PFSK-1 (cell line): ENCODE data around the gene POLR1E.

Source experiments
- FOXP2 ChIP-seq: optimal IDR thresholded peaks from 2 replicates; pipeline ENCODE3; 2011; ENCODE audit warnings: borderline replicate concordance, control low read depth, inconsistent platforms; ENCODE audit not compliant: insufficient read depth; ENCODE audit errors: extremely low read length, extremely low read depth
- POLR2AphosphoS5 ChIP-seq: IDR thresholded peaks from 2 replicates; pipeline ENCODE4 v1.6.1; 2012; ENCODE audit warnings: low read depth, mild to moderate bottlenecking, control low read depth, low read length, moderate library complexity
- REST ChIP-seq, 2 experiments: IDR thresholded peaks; 2 replicates each; pipeline versions ENCODE4 v1.6.1 to v1.8.0; 2011 to 2012; ENCODE audit warnings: low read depth in 2 of 2, low read length in 2 of 2, control low read depth in 1 of 2, inconsistent platforms in 1 of 2, mild to moderate bottlenecking in 1 of 2, moderate library complexity in 1 of 2; ENCODE audit not compliant: insufficient read depth in 1 of 2
- SIN3A ChIP-seq: IDR thresholded peaks from 2 replicates; pipeline ENCODE4 v1.6.1; 2012; ENCODE audit warnings: mild to moderate bottlenecking, low read length, moderate library complexity, borderline replicate concordance; ENCODE audit not compliant: insufficient read depth
- TAF1 ChIP-seq: IDR thresholded peaks from 2 replicates; pipeline ENCODE4 v1.6.1; 2012; ENCODE audit warnings: low read length, control low read depth, borderline replicate concordance; ENCODE audit not compliant: insufficient read depth

The POLR1E gene

GRCh38 chr9:37476930-37477329 lies 8.8 kb upstream of the POLR1E start:
- no peak for TF ChIP-seq TAF1
- no peak for TF ChIP-seq POLR2AphosphoS5
- no peak for TF ChIP-seq SIN3A
- no peak for TF ChIP-seq FOXP2
- no peak for TF ChIP-seq REST (IDR thresholded peaks at IDR 0.05; ENCODE audit: insufficient read depth in 1 of 2, low read depth in 2 of 2, low read length in 2 of 2)

GRCh38 chr9:37480759-37481158 lies 5.0 kb upstream of the POLR1E start:
- TF ChIP-seq POLR2AphosphoS5 (no peak), FOXP2 (no peak), TAF1 (no peak), SIN3A (no peak), REST (IDR thresholded peaks at IDR 0.05; ENCODE audit: insufficient read depth in 1 of 2, low read depth in 2 of 2, low read length in 2 of 2) (no peak)

- TF ChIP-seq POLR2AphosphoS5, result no peak
- no peak for TF ChIP-seq TAF1
- TF ChIP-seq REST (IDR thresholded peaks at IDR 0.05; ENCODE audit: insufficient read depth in 1 of 2, low read depth in 2 of 2, low read length in 2 of 2), result no peak
Measured at GRCh38 chr9:37486256-37486615, 488 bp downstream of the POLR1E start.

GRCh38 chr9:37486616-37487548 lies 1.1 kb downstream of the POLR1E start:
- no peak for TF ChIP-seq REST (IDR thresholded peaks at IDR 0.05; ENCODE audit: insufficient read depth in 1 of 2, low read depth in 2 of 2, low read length in 2 of 2)
- no peak for TF ChIP-seq TAF1
- no peak for TF ChIP-seq POLR2AphosphoS5
- no peak for TF ChIP-seq SIN3A
- TF ChIP-seq FOXP2, result no peak

- no peak for TF ChIP-seq TAF1
- no peak for TF ChIP-seq REST (IDR thresholded peaks at IDR 0.05; ENCODE audit: insufficient read depth in 1 of 2, low read depth in 2 of 2, low read length in 2 of 2)
- TF ChIP-seq POLR2AphosphoS5, result no peak
- no peak for TF ChIP-seq SIN3A
- TF ChIP-seq FOXP2, result no peak
Measured at GRCh38 chr9:37491939-37492338, 6.2 kb downstream of the POLR1E start.
